Sigmoid colon (tissue), 4 donors: ENCODE results near the gene SSBP3.

ENCODE experiments used
- CTCF ChIP-seq, 4 experiments: fragments of 450-650 bp in 3 of 4; fragments of 200-600 bp in 1 of 4; IDR thresholded peaks; one replicate each; pipeline ENCODE4 v1.5.1; 2016 to 2019; ENCODE audit warnings: antibody characterized with exemption in 4 of 4, mild to moderate bottlenecking in 3 of 4, moderate library complexity in 2 of 4
- EP300 ChIP-seq, 4 donors: sonication (generic); formaldehyde crosslinking; IDR thresholded peaks; one replicate each; pipeline ENCODE4 v1.6.1; 2017; ENCODE audit warnings: antibody characterized with exemption in 4 of 4
- POLR2A ChIP-seq, 2 donors: fragments of 450-650 bp; IDR thresholded peaks; one replicate each; pipeline ENCODE4 v1.6.1; 2016; ENCODE audit warnings: antibody characterized with exemption in 2 of 2, mild to moderate bottlenecking in 2 of 2, moderate library complexity in 2 of 2
- POLR2AphosphoS5 ChIP-seq, 4 donors: sonication (generic); formaldehyde crosslinking; IDR thresholded peaks; one replicate each; pipeline ENCODE4 v1.6.1; 2017; ENCODE audit warnings: antibody characterized with exemption in 4 of 4

GRCh38 chr1:54404939-54405897, 976 bp downstream of the SSBP3 start:
- TF ChIP-seq CTCF (IDR thresholded peaks at IDR 0.05), result no peak
- TF ChIP-seq POLR2AphosphoS5 (IDR thresholded peaks at IDR 0.05), result peak in 1 of 4 donors; percentile 29
- no peak for TF ChIP-seq POLR2A (IDR thresholded peaks at IDR 0.05)
- no peak for TF ChIP-seq EP300 (IDR thresholded peaks at IDR 0.05)
